Measurements from ENCODE around the gene KCNH5. TPM values are rescaled to one million over a fixed set of nuclear protein-coding genes. Genes with fewer than 3 reads are reported as not detected.

The KCNH5 gene
- total RNA-seq, 4 donors from 2014 or later: not detected

DNA sequence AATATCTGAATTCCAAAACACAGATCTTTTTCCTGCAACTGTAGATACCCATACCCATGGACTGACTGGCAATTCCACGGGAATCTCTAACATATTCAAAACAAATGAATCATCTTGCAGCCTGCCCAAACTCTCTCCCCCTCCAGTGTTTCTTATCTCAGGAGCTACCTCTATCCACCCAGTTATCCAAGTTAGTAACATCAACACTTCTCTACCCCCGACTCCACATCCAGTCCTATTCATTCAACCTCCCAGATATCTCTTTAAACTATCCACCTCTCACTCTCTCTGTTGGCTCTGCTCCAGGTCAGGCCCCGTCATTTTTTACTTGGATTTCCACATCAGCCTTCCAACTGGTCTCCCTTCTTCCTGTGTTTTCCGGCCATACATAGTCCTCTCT is 6.7 kb upstream of the KCNH5 start:
- TF ChIP-seq, protein P1, sequence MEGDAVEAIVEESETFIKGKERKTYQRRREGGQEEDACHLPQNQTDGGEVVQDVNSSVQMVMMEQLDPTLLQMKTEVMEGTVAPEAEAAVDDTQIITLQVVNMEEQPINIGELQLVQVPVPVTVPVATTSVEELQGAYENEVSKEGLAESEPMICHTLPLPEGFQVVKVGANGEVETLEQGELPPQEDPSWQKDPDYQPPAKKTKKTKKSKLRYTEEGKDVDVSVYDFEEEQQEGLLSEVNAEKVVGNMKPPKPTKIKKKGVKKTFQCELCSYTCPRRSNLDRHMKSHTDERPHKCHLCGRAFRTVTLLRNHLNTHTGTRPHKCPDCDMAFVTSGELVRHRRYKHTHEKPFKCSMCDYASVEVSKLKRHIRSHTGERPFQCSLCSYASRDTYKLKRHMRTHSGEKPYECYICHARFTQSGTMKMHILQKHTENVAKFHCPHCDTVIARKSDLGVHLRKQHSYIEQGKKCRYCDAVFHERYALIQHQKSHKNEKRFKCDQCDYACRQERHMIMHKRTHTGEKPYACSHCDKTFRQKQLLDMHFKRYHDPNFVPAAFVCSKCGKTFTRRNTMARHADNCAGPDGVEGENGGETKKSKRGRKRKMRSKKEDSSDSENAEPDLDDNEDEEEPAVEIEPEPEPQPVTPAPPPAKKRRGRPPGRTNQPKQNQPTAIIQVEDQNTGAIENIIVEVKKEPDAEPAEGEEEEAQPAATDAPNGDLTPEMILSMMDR (IDR thresholded peaks at IDR 0.05; ENCODE audit: low read depth): no peak

DNA sequence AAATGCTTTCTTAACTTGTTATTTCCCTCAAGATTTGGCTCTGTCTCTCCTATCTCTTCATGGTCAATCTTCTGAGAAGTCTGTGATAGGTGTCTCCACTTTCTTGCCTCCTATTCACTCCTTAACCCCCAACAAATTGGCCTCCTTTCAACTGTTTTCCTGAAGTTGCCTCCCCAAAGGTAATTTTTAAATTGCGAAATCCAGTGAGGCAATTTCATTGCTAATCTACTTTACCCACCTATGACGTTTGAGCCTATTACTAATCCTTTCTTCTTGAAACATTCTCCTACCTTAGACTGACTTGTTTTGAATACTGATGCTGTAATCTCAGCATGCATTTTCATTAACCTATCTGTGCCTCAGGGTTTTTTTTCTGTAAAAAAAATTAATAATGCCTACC is 6.0 kb upstream of the KCNH5 start:
- TF ChIP-seq, protein P1 (IDR thresholded peaks at IDR 0.05; ENCODE audit: low read depth): no peak

DNA sequence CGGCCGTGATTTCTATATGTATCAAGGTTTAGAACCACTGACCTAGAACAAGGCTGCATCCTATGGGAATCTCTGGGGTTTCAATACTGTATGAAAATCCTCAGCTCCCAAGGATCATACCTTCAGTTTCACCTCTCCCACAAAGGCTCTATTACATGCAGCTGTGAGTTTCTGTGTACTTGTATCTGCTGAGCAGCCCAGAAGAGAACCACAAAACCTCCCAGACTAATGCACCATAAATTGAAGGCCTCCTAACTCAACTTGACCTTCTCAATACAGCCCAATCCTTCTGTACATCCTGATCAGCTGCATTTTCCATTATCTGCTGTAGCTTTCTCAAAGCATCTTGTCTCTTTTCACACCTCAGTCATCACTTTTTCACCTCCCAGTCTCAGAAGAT is 5.4 kb upstream of the KCNH5 start:
- TF ChIP-seq, protein P1 (IDR thresholded peaks at IDR 0.05; ENCODE audit: low read depth): no peak

DNA sequence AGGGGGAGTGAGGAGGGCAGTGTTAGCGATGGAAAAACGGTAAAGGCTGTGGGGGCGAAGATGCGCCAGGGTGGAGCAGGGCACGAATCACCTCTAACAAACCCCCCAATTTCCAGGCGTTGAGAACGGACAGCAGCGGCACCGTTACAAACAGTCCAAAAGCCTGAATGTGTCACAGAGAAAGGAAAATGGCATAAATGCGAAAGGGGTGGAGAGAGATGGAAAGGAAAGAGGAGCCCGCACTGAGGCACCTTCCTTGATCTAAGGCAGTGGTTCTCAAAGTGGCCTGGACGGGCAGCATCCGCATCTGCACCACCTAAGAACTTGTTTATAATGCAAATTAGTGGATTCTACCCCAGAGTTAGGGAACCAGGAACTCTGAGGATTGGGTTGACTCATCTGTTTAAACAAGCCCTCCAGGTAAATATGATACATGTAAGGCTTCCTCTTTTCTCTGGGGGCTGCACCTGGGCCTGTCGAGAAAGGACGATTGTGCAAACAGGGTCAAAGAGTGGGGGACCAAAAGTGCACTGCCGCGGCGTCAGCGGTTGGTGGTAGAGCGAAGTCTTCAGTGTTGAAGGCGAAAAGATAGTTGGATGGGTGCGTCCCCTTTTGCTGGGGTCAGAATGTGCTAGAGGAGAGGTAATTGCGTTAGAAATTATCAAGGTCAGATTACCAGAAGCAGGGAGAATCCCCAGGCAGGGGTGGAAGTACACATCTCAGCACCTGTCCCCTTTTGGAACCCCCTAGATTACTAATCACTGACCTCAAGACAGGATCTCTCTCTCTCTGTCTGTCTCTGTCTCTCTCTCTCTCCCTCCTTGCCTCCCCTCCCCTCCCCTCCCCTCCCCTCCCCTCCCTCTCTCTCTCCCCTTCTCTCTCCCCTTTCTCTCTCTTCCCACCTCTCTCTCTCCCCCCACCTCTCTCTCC is 1.3 kb upstream of the KCNH5 start:
- TF ChIP-seq, protein P1 (IDR thresholded peaks at IDR 0.05; ENCODE audit: low read depth): no peak

DNA sequence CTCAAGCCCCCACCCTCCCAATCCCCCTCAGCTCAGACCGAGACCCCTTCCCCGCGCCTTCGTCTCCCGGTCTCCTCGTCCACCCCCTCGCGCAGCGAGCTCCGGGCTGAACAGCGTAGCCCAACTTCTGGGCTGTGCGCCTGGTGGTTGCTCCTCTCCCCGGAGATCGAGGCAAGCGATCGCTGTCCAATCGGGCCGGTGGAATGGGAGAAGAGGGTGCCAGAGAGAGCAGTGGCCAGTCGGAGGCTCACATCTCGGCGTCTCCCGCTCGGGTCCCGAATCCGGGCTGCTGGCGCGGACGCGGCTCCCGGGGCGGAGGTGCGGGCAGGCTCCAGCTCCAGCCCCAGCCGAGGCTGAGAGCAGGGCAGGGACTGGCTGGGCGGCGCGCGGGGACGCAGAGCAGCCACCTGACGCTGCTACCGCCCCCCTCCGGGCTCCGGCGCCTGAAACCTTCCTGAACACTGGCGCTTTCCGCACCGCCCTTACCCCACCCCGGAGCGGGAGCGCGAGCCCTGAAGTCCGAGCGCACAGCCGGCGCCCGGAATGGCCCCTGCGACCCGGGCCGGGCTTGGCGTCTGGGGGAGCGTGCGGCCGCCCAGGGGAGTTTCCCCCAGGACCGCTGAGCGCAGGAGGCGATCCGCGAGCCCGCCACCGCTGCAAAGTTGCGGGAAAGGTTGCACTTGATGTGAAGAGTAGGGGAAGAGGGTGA is 508 bp upstream of the KCNH5 start:
- TF ChIP-seq, protein P1 (IDR thresholded peaks at IDR 0.05; ENCODE audit: low read depth): no peak

DNA sequence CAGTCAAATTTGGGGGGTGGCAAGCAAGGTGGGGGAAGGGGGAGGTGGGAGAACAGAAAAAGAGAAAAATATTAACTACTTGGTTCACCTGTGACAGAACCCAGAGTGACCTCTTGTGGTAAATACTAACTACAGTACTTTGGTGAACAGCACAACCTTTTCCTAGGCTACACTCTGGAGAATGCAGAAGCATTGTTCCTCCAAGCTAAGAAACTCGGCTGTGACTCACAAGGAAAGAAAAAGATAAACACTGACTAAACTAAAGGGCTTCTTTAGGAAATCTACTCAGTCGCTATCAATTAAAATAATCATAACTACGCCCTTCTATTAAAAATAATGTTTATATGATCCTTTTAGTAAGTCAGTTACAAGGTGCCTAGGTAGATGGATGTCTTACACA is 5.4 kb downstream of the KCNH5 start:
- TF ChIP-seq, protein P1 (IDR thresholded peaks at IDR 0.05; ENCODE audit: low read depth): no peak

DNA sequence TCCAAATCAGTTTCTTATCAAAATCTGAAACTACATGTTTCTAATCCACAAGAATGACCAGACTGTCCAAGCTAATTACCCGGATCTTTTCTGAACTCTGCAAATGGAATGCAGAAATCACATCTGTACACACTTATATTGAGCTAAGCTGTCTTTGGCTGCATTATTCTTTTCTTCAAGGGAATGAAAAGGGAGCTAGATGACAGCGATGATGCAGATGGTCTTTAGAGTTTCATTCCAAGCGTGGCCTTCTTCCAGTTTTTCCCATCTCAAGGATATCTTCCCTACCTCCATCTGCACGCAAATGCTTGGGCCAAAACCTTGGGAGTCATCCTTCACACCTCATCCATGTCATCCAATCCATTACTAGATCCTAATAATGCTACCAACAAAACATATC is 12.6 kb downstream of the KCNH5 start:
- TF ChIP-seq, protein P1 (IDR thresholded peaks at IDR 0.05; ENCODE audit: low read depth): no peak

Measured in subcutaneous adipose tissue (tissue), 4 donors.